ENCODE measurements around the gene TCF3. TPM values are rescaled to one million over a fixed set of nuclear protein-coding genes. Genes with fewer than 3 reads are reported as not detected.
A peak's percentile ranks its signal among the peaks of the same experiment; 100 is the strongest.
"Not testable (repeated sequence)": the region's sequence is repeated elsewhere in the genome, so short reads cannot be mapped to it uniquely, and the experiment has no call there.

Gene TCF3
- total and polyA plus RNA-seq, 4 donors: 18.8 to 94.7 (median 77.5) TPM

DNA sequence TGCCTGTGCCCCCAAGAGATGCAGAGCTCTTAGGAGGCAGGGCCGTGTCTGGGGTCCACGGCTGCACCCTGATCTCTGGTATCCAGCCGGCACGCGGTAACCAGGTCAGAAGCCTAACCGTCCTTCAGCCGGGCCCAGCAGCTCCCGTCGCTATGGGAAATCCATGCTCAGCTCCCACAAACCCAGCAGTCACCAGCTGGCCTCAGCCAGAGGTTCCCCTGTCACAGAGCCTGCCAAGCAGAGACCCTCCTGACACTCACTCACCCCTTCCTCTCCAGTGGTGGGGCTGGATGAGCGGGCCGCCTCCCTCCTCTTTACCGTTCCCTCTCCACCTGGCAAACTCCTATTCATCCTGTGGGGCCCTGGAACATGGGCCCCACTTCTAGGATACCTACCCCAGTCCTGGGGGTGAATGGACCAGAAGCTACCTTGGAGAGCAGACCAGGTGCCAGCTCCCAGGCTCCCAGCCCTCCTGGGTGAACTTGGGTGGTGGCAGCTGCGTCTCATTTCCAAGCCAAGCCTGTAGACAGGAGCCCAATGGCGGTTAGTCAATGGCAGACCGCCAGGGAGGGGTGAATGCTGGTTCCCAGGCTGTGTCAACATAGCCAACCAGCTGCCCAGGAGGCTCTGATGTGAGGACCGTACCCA is 21.4 kb upstream of the TCF3 start:
- Histone ChIP-seq H3K4me1 (ENCODE audit: control insufficient read depth, insufficient read depth, low read length) (peaks cover 20% of the 10 kb centered on the region), H3K4me3 (ENCODE audit: low read depth, low read length) (no peak overlapping the region), H3K27me3 (ENCODE audit: control insufficient read depth, insufficient read depth, low read length) (peaks cover 62% of the 10 kb centered on the region), H3K9me3 (ENCODE audit: control insufficient read depth, insufficient read depth, low read length) (no peaks in the 10 kb centered on the region), H3K36me3 (ENCODE audit: control insufficient read depth, insufficient read depth, low read length) (no peaks in the 10 kb centered on the region), H3K27ac (ENCODE audit: low read depth, low read length) (no peak overlapping the region)
- 44% methylated on average over 16 of the region's 16 CpGs for WGBS (ENCODE audit: insufficient coverage)
- DNase-seq (ENCODE audit: low read depth in 4 of 6, low spot score in 6 of 6): no peak

DNA sequence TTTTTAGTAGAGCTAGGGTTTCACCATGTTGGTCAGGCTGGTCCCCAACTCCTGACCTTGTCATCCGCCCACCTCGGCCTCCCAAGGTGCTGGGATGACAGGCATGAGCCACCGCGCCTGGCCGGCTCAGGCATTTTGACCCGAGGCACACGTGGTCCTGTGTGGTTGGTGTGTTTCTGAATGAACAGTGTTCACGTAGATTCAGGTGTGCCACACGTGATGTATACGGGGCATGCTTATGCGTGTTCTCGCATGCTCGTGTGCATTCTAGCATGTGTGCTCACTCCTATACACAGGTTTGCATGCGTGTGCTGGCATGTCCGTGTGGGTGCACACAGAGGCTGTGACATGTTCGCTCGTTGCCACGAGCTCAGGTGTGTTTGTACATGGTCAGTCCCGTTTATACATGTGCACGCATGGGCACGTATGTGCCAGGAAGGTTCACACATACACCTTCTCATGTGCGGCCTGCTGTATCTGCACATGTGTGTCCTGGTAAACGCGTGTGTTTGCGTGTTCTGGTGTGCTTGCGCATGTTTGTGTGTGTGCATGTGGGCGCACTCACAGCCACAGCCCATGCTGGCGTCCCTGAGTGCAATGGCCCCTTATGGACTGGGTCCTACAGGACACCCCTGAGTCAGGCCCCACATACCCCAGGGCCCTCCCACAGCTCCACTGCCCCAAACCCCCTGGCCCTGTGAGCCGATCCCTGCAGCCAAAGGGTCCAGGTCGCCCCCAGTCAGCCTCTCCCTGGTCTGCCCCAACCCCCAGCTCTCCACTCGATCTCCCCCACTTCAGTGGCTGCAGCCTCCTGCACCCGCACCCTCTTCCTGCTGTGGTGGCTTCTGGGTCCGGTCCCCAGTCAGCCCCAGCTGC is 20.6 kb upstream of the TCF3 start:
- H3K36me3 ChIP-seq (ENCODE audit: control insufficient read depth, insufficient read depth, low read length): no peaks in the 10 kb centered on the region
- 86% methylated on average over 32 of the region's 33 CpGs for WGBS (ENCODE audit: insufficient coverage)
- no peak overlapping the region for H3K27ac ChIP-seq (ENCODE audit: low read depth, low read length)
- peaks cover 67% of the 10 kb centered on the region for H3K27me3 ChIP-seq (ENCODE audit: control insufficient read depth, insufficient read depth, low read length)
- H3K4me1 ChIP-seq (ENCODE audit: control insufficient read depth, insufficient read depth, low read length): peaks cover 26% of the 10 kb centered on the region
- DNase-seq (ENCODE audit: low read depth in 4 of 6, low spot score in 6 of 6): no peak
- H3K9me3 ChIP-seq (ENCODE audit: control insufficient read depth, insufficient read depth, low read length): no peaks in the 10 kb centered on the region
- H3K4me3 ChIP-seq (ENCODE audit: low read depth, low read length): no peak overlapping the region

DNA sequence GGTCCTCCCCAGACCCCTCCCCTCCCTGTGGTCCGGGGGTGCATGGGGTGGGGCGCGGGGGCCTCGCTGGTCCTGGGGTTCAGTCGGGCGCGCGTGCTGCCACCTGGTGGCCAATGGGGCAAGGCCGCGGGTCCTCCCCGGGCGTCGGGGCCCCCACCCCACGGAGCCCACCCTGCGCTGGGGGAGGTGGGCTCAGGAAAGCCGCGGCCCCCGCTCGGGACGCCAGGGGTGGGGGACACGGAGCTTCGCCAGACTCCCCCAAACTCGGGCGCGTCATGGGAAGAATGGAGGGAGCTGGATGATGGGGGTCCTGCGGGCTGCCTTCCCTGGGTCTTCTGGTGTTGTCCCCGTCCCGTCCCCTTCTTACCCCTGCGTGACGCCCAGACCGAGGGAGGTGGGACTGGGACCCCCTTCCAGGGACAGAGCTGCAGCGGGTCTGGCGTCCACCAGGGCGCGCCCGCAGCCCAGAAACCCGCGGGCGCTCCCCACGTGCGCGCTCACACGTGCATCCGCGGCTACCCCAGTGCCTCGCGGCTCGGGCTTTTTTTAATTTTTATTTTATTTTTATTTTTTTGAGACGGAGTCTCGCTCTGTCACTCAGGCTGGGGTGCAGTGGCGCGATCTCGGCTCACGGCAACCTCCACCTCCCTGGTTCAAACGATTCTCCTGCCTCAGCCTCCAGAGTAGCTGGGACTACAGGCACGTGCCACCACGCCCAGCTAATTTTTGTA is 19.8 kb upstream of the TCF3 start:
- Histone ChIP-seq H3K4me1 (ENCODE audit: control insufficient read depth, insufficient read depth, low read length) (peaks cover 33% of the 10 kb centered on the region), H3K36me3 (ENCODE audit: control insufficient read depth, insufficient read depth, low read length) (no peaks in the 10 kb centered on the region), H3K4me3 (ENCODE audit: low read depth, low read length) (no peak overlapping the region), H3K27me3 (ENCODE audit: control insufficient read depth, insufficient read depth, low read length) (peaks cover 69% of the 10 kb centered on the region), H3K9me3 (ENCODE audit: control insufficient read depth, insufficient read depth, low read length) (no peaks in the 10 kb centered on the region), H3K27ac (ENCODE audit: low read depth, low read length) (no peak overlapping the region)
- 5% methylated on average over 44 of the region's 57 CpGs for WGBS (ENCODE audit: insufficient coverage)
- peak in 2 of 6 donors; percentile 62 to 70 for DNase-seq (ENCODE audit: low read depth in 4 of 6, low spot score in 6 of 6)

DNA sequence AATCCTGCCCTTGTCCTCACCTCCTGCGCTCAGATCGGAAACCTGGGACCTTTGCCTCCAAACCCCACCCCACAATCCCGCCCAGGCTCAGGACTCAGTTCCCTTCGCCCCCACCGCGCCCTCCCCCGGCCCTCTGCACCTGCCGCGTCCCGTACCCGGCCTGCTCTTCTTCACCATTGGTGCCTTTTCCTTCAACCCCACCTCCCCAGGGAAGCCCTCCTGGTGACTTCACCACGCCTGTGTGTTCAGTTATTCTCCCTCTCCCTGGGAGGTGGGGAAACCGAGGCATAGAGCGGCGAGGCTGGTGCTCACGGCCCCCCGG is 19.3 kb upstream of the TCF3 start:
- Histone ChIP-seq H3K36me3 (ENCODE audit: control insufficient read depth, insufficient read depth, low read length) (no peaks in the 10 kb centered on the region), H3K9me3 (ENCODE audit: control insufficient read depth, insufficient read depth, low read length) (no peaks in the 10 kb centered on the region), H3K4me3 (ENCODE audit: low read depth, low read length) (no peak overlapping the region), H3K4me1 (ENCODE audit: control insufficient read depth, insufficient read depth, low read length) (peaks cover 35% of the 10 kb centered on the region), H3K27ac (ENCODE audit: low read depth, low read length) (no peak overlapping the region), H3K27me3 (ENCODE audit: control insufficient read depth, insufficient read depth, low read length) (peaks cover 64% of the 10 kb centered on the region)
- peak in 1 of 6 donors; percentile 34 for DNase-seq (ENCODE audit: low read depth in 4 of 6, low spot score in 6 of 6)
- whole genome bisulfite sequencing (ENCODE audit: insufficient coverage): 3% methylated on average over 11 of the region's 17 CpGs

DNA sequence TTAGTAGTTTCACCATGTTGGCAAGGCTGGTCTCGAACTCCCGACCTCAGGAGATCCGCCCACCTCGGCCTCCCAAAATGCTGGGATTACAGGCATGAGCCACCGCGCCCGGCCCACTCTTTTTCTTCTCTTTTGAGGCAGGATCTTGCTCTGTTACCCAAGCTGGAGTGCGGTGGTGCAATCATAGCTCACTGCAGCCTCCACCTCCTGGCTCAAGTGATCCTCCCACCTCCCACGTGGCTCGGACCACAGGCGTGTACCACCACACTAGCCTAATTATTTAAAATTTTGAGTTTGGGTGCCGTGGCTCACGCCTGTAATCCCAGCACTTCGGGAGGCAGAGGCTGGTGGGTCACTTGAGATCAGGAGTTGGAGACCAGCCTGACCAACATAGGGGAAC is 18.3 kb upstream of the TCF3 start:
- H3K4me3 ChIP-seq (ENCODE audit: low read depth, low read length); DNase-seq (ENCODE audit: low read depth in 4 of 6, low spot score in 6 of 6); H3K9me3 ChIP-seq (ENCODE audit: control insufficient read depth, insufficient read depth, low read length); H3K36me3 ChIP-seq (ENCODE audit: control insufficient read depth, insufficient read depth, low read length); H3K27ac ChIP-seq (ENCODE audit: low read depth, low read length): not testable (repeated sequence)
- 64% methylated on average over 7 of the region's 14 CpGs for WGBS (ENCODE audit: insufficient coverage)
- peaks cover 55% of the 10 kb centered on the region for H3K27me3 ChIP-seq (ENCODE audit: control insufficient read depth, insufficient read depth, low read length)
- H3K4me1 ChIP-seq (ENCODE audit: control insufficient read depth, insufficient read depth, low read length): peaks cover 31% of the 10 kb centered on the region

DNA sequence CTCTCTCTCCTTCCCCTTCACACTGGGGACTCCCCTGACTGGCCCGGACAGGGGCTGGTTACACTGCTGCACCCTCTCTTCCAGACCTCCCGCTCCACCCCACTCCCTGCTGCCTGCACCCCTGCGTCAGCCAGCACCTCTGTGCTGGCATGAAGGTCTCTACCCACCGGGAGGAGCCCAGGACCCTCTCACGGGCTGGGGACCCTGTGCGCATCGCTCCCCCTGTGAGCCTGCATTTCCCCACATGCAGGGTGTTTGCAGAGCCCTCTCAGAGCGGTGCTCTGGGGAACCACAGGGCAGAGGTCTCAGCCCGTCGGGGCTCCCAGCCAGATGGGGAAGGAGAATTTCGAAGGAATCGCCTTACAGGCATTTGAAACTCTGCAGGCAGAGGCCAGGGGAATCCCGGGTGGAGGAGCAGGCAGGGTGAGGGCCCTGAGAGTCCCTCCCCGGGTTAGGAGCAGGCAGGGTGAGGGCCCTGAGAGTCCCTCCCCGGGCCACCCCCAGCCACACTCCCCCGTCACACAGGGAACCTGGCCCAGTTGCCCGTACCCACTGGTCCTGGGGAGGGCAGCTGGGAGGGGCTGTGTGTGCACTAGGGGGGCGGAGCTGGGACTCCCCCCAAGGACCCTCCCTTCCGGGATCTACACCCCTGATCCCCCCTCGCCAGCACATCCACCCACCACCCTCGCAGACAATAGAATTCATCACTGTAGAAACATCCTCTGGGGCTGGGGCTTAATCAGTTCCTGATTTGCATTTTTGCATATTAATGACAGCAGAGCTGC is 16.3 kb upstream of the TCF3 start:
- Histone ChIP-seq H3K9me3 (ENCODE audit: control insufficient read depth, insufficient read depth, low read length) (no peaks in the 10 kb centered on the region), H3K36me3 (ENCODE audit: control insufficient read depth, insufficient read depth, low read length) (no peaks in the 10 kb centered on the region), H3K4me3 (ENCODE audit: low read depth, low read length) (no peak overlapping the region), H3K27me3 (ENCODE audit: control insufficient read depth, insufficient read depth, low read length) (peaks cover 38% of the 10 kb centered on the region), H3K4me1 (ENCODE audit: control insufficient read depth, insufficient read depth, low read length) (peaks cover 30% of the 10 kb centered on the region), H3K27ac (ENCODE audit: low read depth, low read length) (no peak overlapping the region)
- 5% methylated on average over 14 of the region's 21 CpGs for WGBS (ENCODE audit: insufficient coverage)
- DNase-seq (ENCODE audit: low read depth in 4 of 6, low spot score in 6 of 6): peak in 2 of 6 donors; percentile 79 to 89

DNA sequence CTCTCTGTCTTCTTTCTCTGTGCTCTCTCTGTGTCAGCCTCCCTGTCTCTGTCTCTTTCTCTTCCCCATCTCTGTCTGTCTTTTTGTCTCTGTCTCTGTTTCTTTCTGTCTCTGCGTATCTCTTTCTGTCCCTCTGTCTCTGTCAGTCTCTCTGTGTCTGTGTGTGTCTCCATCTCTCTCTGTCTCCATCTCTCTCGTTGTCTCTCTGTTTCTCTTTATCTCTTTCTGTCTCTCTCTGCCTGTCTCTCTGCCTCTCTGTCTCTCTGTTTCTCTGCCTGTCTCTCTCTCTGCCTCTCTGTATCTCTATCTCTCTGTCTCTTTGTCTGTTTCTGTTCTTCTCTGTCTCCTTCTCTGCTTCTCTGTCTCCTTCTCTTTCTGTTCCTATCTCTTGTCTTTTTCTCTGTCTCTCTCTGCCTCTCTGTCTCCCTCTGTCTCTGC is 15.7 kb upstream of the TCF3 start:
- Histone ChIP-seq H3K4me1 (ENCODE audit: control insufficient read depth, insufficient read depth, low read length) (peaks cover 30% of the 10 kb centered on the region), H3K27me3 (ENCODE audit: control insufficient read depth, insufficient read depth, low read length) (peaks cover 34% of the 10 kb centered on the region), H3K36me3 (ENCODE audit: control insufficient read depth, insufficient read depth, low read length) (no peaks in the 10 kb centered on the region), H3K4me3 (ENCODE audit: low read depth, low read length) (no peak overlapping the region), H3K27ac (ENCODE audit: low read depth, low read length) (no peak overlapping the region), H3K9me3 (ENCODE audit: control insufficient read depth, insufficient read depth, low read length) (no peaks in the 10 kb centered on the region)
- no peak for DNase-seq (ENCODE audit: low read depth in 4 of 6, low spot score in 6 of 6)
- 45% methylated on average over 2 of the region's 2 CpGs for WGBS (ENCODE audit: insufficient coverage)

DNA sequence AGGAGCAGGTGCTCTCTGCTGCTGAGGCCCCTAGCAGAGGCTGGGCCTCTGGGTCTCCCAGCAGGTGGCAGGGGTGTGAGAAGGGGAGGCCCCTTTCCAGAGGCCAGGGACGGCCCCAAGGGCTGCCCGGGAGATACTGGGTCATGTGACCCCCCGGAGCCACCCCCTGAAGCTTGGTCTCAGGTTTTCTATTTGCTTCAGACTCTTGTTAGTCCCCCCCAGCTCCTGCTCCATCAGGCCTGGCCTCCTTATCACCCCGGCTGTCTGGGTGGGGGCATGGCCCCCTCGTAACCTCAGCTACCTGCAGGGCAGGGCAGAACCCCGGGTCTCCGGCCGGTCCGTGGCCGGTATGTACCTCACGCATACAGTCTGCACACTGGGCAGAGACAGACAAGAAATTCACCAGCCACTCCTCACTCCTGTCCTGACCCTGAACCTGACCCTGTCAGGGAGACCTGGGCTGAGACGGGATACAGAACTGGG is 13.2 kb upstream of the TCF3 start:
- 50% methylated on average over 12 of the region's 12 CpGs for WGBS (ENCODE audit: insufficient coverage)
- Histone ChIP-seq H3K36me3 (ENCODE audit: control insufficient read depth, insufficient read depth, low read length) (no peaks in the 10 kb centered on the region), H3K27ac (ENCODE audit: low read depth, low read length) (no peak overlapping the region), H3K4me3 (ENCODE audit: low read depth, low read length) (no peak overlapping the region), H3K9me3 (ENCODE audit: control insufficient read depth, insufficient read depth, low read length) (no peaks in the 10 kb centered on the region), H3K4me1 (ENCODE audit: control insufficient read depth, insufficient read depth, low read length) (peaks cover 23% of the 10 kb centered on the region), H3K27me3 (ENCODE audit: control insufficient read depth, insufficient read depth, low read length) (peaks cover 13% of the 10 kb centered on the region)
- no peak for DNase-seq (ENCODE audit: low read depth in 4 of 6, low spot score in 6 of 6)

DNA sequence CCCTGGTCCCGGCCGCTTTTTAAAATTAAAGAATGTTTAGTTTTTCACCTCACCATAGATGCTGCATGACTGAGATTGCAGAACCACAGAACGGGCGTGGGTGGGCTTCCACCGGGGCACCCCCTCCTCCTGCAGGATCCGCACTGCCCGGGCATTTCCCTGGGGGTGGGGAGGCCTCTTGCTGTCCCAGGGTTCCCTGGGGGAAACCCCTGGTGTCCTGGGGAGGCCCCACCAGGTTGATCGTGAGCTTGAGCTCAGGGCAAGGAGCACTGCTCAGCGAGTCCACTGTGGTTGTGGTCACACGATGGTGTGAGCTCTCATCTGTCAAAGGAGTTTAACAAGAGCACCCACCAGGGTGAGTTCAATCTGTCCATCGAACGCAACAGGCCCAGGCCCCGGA is 11.4 kb upstream of the TCF3 start:
- no peak overlapping the region for H3K4me3 ChIP-seq (ENCODE audit: low read depth, low read length)
- H3K36me3 ChIP-seq (ENCODE audit: control insufficient read depth, insufficient read depth, low read length): no peaks in the 10 kb centered on the region
- peaks cover 8% of the 10 kb centered on the region for H3K27me3 ChIP-seq (ENCODE audit: control insufficient read depth, insufficient read depth, low read length)
- no peak overlapping the region for H3K27ac ChIP-seq (ENCODE audit: low read depth, low read length)
- 82% methylated on average over 7 of the region's 13 CpGs for WGBS (ENCODE audit: insufficient coverage)
- H3K9me3 ChIP-seq (ENCODE audit: control insufficient read depth, insufficient read depth, low read length): peaks cover 1% of the 10 kb centered on the region
- H3K4me1 ChIP-seq (ENCODE audit: control insufficient read depth, insufficient read depth, low read length): peaks cover 18% of the 10 kb centered on the region
- DNase-seq (ENCODE audit: low read depth in 4 of 6, low spot score in 6 of 6): no peak

Data from spinal cord (tissue), 10 donors.